K562 (cell line): ENCODE results near the gene DUSP5. TPM values are rescaled to one million over a fixed set of nuclear protein-coding genes. Genes with fewer than 3 reads are reported as not detected.

Experiments used
- ATF3 ChIP-seq, 2 experiments: fragments of 450-650 bp in 1 of 2; sonication (generic) in 1 of 2; formaldehyde crosslinking in 1 of 2; IDR thresholded peaks in 1 of 2; conservative IDR thresholded peaks in 1 of 2; 2 replicates each; pipeline versions ENCODE4 v1.6.1 to v1.8.1; 2016 to 2023; ENCODE audit warnings: mild to moderate bottlenecking in 2 of 2, moderate library complexity in 2 of 2, inconsistent platforms in 1 of 2, missing genetic modification reagents in 1 of 2
- CHD4 ChIP-seq: fragments of 200-600 bp; sonication (generic); IDR thresholded peaks from 3 replicates; pipeline ENCODE4 v1.6.1; 2012; ENCODE audit warnings: low read depth, mild to moderate bottlenecking, mixed read lengths, low read length, inconsistent platforms; ENCODE audit not compliant: insufficient read depth, insufficient replicate concordance, poor library complexity, severe bottlenecking
- FOXM1 ChIP-seq, 2 experiments: fragments of 450-650 bp in 1 of 2; sonication (generic) in 1 of 2; formaldehyde crosslinking in 1 of 2; IDR thresholded peaks; 2 replicates each; pipeline versions ENCODE4 v1.6.1 to v1.9.0; 2017 to 2022; ENCODE audit warnings: low read depth in 2 of 2, mild to moderate bottlenecking in 2 of 2, missing genetic modification reagents in 1 of 2, moderate library complexity in 1 of 2
- HDAC3 ChIP-seq: fragments of 450-650 bp; IDR thresholded peaks from 2 replicates; pipeline ENCODE4 v1.6.1; 2018; ENCODE audit warnings: borderline replicate concordance, mild to moderate bottlenecking, moderate library complexity; ENCODE audit not compliant: partially characterized antibody
- KLF16 ChIP-seq: IDR thresholded peaks from 2 replicates; pipeline ENCODE4 v1.6.1; 2016; ENCODE audit warnings: antibody characterized with exemption
- MTA1 ChIP-seq: fragments of 450-650 bp; IDR thresholded peaks from 2 replicates; pipeline ENCODE4 v1.6.1; 2017; ENCODE audit warnings: borderline replicate concordance
- MTA2 ChIP-seq: fragments of 450-650 bp; IDR thresholded peaks from 2 replicates; pipeline ENCODE4 v1.6.1; 2016; ENCODE audit warnings: low read depth
- NCOR1 ChIP-seq: fragments of 450-650 bp; IDR thresholded peaks from 2 replicates; pipeline ENCODE4 v1.6.1; 2016; ENCODE audit warnings: mild to moderate bottlenecking, moderate library complexity
- NFE2 ChIP-seq: IDR thresholded peaks from 2 replicates; pipeline ENCODE4 v1.6.1; 2014; ENCODE audit warnings: antibody characterized with exemption, low read depth
- PCBP1 ChIP-seq: fragments of 200-400 bp; formaldehyde crosslinking; IDR thresholded peaks from 2 replicates; pipeline ENCODE4 v1.6.1; 2018; ENCODE audit warnings: mild to moderate bottlenecking, low read depth, low read length; ENCODE audit not compliant: poor library complexity, severe bottlenecking
- PCBP2 ChIP-seq: fragments of 200-400 bp; formaldehyde crosslinking; IDR thresholded peaks from 2 replicates; pipeline ENCODE4 v1.6.1; 2018; ENCODE audit warnings: low read length, low read depth, mild to moderate bottlenecking, moderate library complexity; ENCODE audit not compliant: poor library complexity, severe bottlenecking
- PRPF4 ChIP-seq: fragments of 200-400 bp; formaldehyde crosslinking; IDR thresholded peaks from one replicate; pipeline ENCODE4 v1.6.1; 2017; ENCODE audit warnings: low read length, low read depth, mild to moderate bottlenecking; ENCODE audit not compliant: insufficient read depth, poor library complexity, severe bottlenecking
- PTTG1 ChIP-seq: fragments of 450-650 bp; IDR thresholded peaks from 2 replicates; pipeline ENCODE4 v1.6.1; 2016; ENCODE audit warnings: low read depth, mild to moderate bottlenecking, missing genetic modification characterization, missing compliant biosample characterization
- RBFOX2 ChIP-seq: fragments of 200-400 bp; formaldehyde crosslinking; IDR thresholded peaks from 2 replicates; pipeline ENCODE4 v1.6.1; 2017; ENCODE audit warnings: low read depth, mild to moderate bottlenecking, low read length, moderate library complexity
- SMARCA4 ChIP-seq: fragments of 450-650 bp; IDR thresholded peaks from 2 replicates; pipeline ENCODE4 v1.6.1; 2016
- TBL1XR1 ChIP-seq, 2 experiments: IDR thresholded peaks; 2 replicates each; pipeline ENCODE4 v1.6.1; 2012; ENCODE audit warnings: improper control_type of control experiment in 2 of 2, low read length in 2 of 2, mild to moderate bottlenecking in 1 of 2
- ZBTB17 ChIP-seq: fragments of 450-650 bp; formaldehyde crosslinking; IDR thresholded peaks from 2 replicates; pipeline ENCODE4 v1.4.0; 2020; ENCODE audit warnings: mild to moderate bottlenecking
- ZFP30 ChIP-seq: fragments of 250-450 bp; sonication (Bioruptor Pico); IDR thresholded peaks from 2 replicates; pipeline ENCODE4 v1.8.0; 2022; ENCODE audit warnings: moderate library complexity, mild to moderate bottlenecking, inconsistent platforms, borderline replicate concordance
- ZNF140 ChIP-seq: fragments of 250-450 bp; sonication (Bioruptor Pico); IDR thresholded peaks from 2 replicates; pipeline ENCODE4 v1.8.0; 2021; ENCODE audit warnings: moderate library complexity, mild to moderate bottlenecking, inconsistent platforms
- ZNF316 ChIP-seq: fragments of 450-650 bp; IDR thresholded peaks from 2 replicates; pipeline ENCODE4 v1.6.1; 2016
- ZNF384 ChIP-seq: IDR thresholded peaks from 2 replicates; pipeline ENCODE4 v1.6.1; 2012; ENCODE audit warnings: low read depth, low read length, improper control_type of control experiment
- ZNF408 ChIP-seq: fragments of 250-450 bp; sonication (Bioruptor Pico); IDR thresholded peaks from 2 replicates; pipeline ENCODE4 v1.4.0; 2020; ENCODE audit warnings: low read depth, mild to moderate bottlenecking, moderate library complexity
- ZNF609 ChIP-seq: sonication (generic); formaldehyde crosslinking; IDR thresholded peaks from 2 replicates; pipeline ENCODE4 v1.8.1; 2023; ENCODE audit warnings: missing genetic modification reagents, mild to moderate bottlenecking, borderline replicate concordance
- ZNF717 ChIP-seq: fragments of 250-450 bp; sonication (Bioruptor Pico); IDR thresholded peaks from 2 replicates; pipeline ENCODE4 v1.5.0; 2021
- polyA plus RNA-seq, 8 experiments: library from polyadenylated mRNA; depleted of rRNA in 4 of 8; stranded (reverse) in 5 of 8; unstranded in 3 of 8; fragments of >200 nt; fragmentation: Nextera tagmentation in 2 of 8; fragmentation: Illumina TruSeq in 1 of 8; extraction: Ambion mirVana in 2 of 8; extraction: Trizol in 1 of 8; gene quantifications; 2 replicates each; pipeline versions ENCODE4 v1.2.1 to v1.2.3, GENCODE V29; 2011 to 2014; ENCODE audit warnings: inconsistent platforms in 1 of 8, missing spikeins in 1 of 8
- total RNA-seq, 7 experiments: library from RNA; depleted of rRNA in 6 of 7; stranded (reverse); fragments of >200 nt in 6 of 7; fragmentation: Illumina TruSeq in 2 of 7; extraction: Trizol in 2 of 7; gene quantifications; 2 replicates each; pipeline versions ENCODE4 v1.2.1 to v1.2.3, GENCODE V29; 2011 to 2021; ENCODE audit warnings: low replicate concordance in 1 of 7

Gene DUSP5
- total and polyA plus RNA-seq, 9 of the 15 experiments (the other 6 are each of a cell fraction or from before 2014, with no cell fraction given), result 0.49 to 3.4 (median 2.0) TPM

GRCh38 chr10:110483633-110484032 lies 14.1 kb upstream of the DUSP5 start (continued):
- peak; percentile 65; the same call in 1 of the 2 replicates for TF ChIP-seq ZNF609 (CRISPR knock-in tag)
- peak; percentile 59; the same call in 1 of the 2 replicates for TF ChIP-seq ZNF316
- TF ChIP-seq CHD4, result no peak
- no peak for TF ChIP-seq PTTG1 (tag)
- TF ChIP-seq SMARCA4, result peak; percentile 91
- TF ChIP-seq MTA1, result peak; percentile 86
- peak in 1 of 2 experiments; percentile 51; a peak in 2 of 4 replicates for TF ChIP-seq TBL1XR1 (IDR thresholded peaks at IDR 0.05; ENCODE audit: low read length in 2 of 2)
- TF ChIP-seq ZNF408 (CRISPR knock-in tag), result no peak
- TF ChIP-seq MTA2, result peak; percentile 90
- no peak for TF ChIP-seq PRPF4
- peak; percentile 68 for TF ChIP-seq KLF16
- TF ChIP-seq ZNF717 (CRISPR knock-in tag), result no peak
- peak; percentile 82 for TF ChIP-seq FOXM1 (IDR thresholded peaks at IDR 0.05; ENCODE audit: low read depth)
- TF ChIP-seq FOXM1 (CRISPR knock-in tag; IDR thresholded peaks at IDR 0.05; ENCODE audit: low read depth), result no peak
- no peak for TF ChIP-seq ZNF140 (CRISPR knock-in tag)
- TF ChIP-seq ZBTB17 (CRISPR knock-in tag), result no peak
- TF ChIP-seq PCBP2, result no peak
- TF ChIP-seq NCOR1, result peak; percentile 87
- peak; percentile 90 for TF ChIP-seq NFE2
- TF ChIP-seq ZFP30, result no peak
- TF ChIP-seq ZNF384, result peak; percentile 15; the same call in 1 of the 2 replicates
- TF ChIP-seq ATF3 (IDR thresholded peaks at IDR 0.05), result peak; percentile 64; the same call in 1 of the 2 replicates
- TF ChIP-seq ATF3 (CRISPR knock-in tag; conservative IDR thresholded peaks at IDR 0.05), result no peak
- TF ChIP-seq HDAC3, result peak; percentile 76
- no peak for TF ChIP-seq PCBP1
- no peak for TF ChIP-seq RBFOX2
